GF-D8 (cell line): ENCODE results near the gene NAXE.
A peak's percentile ranks its signal among the peaks of the same experiment; 100 is the strongest.
"Not testable (repeated sequence)": the region's sequence is repeated elsewhere in the genome, so short reads cannot be mapped to it uniquely, and the experiment has no call there.

Experiments
- DNase-seq: peaks from one replicate; lab custom pipeline; 2025; lab: John Stamatoyannopoulos, UW

The NAXE gene

GRCh38 chr1:156623946-156624813, 32.6 kb downstream of the NAXE start:
- DNase-seq, result no peak

GRCh38 chr1:156624814-156625435, 33.3 kb downstream of the NAXE start:
- DNase-seq, result no peak

DNA sequence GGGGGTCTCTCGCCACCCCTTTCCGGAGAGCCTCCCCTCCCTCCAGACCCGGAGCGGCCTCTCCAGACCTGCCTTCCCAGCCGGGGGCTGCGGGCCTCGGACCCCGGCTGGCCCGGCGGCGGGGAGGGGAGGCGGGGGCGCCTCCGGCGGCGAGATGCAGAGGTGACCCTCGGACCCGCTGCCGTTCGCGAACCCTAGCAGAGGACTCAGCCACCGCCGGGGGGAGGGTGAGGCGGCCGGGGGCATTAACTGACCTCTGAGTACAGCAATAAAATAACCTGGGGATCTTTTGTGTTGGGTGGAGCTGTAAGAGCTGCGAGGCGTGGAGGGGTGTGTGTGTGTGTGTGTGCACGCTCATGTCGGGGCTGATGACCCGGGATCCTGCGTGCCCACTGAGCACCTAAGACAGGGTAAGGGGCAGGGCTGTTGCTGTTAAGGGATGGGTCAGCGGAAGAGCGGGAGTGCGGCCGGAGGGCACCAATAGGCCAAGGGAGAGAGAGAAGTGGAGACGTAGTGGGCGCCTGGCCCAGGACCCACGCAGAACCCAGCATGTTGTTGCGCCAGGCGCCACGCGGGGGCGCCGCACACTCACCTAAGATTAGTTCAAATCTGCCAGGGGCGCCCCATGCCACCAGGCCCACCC, 34.0 kb downstream of the NAXE start:
- no peak for DNase-seq

DNA sequence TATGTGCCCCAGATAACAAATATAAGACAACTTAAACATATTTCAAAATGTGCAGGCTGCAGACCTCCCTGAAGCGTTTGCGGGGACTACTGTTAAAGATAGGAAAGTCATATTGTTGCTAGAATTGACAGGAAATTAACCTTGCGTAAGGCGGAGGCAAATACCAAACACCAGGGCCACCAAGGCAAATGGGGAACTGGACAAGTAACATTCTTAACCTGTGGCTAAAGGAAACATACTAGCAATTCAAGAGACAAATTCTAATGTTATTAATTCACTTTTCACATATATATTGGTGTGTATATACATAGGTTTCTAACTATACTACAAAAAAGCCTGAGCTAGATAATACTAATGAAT, 34.5 kb downstream of the NAXE start:
- DNase-seq, result no peak

GRCh38 chr1:156627313-156627880, 35.8 kb downstream of the NAXE start:
- no peak for DNase-seq

DNA sequence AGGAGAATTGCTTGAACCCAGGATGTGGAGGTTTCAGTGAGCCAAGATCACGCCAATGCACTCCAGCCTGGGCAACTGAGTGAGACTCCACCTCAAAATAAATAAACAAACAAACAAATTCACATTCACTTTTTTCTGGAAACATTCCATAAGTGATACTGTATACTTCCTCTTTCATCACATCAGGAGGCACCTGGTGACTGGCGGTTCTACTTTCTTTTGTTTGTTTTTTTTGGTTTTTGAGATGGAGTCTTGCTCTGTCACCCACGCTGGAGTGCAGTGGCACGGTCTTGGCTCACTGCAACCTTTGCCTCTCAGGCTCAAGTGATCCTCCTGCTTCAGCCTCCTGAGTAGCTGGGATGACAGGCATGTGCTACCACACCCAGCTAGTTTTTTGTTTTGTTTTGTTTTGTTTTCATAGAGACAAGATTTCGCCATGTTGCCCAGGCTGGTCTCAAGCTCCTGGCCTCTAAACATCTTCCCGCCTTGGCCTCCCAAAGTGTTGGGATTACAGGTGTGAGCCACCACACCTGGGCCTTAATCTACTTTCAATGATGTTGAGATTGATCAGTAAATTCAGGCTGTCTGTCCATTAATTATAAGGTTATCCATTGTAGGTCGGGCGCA, 38.4 kb downstream of the NAXE start:
- DNase-seq, result no peak

DNA sequence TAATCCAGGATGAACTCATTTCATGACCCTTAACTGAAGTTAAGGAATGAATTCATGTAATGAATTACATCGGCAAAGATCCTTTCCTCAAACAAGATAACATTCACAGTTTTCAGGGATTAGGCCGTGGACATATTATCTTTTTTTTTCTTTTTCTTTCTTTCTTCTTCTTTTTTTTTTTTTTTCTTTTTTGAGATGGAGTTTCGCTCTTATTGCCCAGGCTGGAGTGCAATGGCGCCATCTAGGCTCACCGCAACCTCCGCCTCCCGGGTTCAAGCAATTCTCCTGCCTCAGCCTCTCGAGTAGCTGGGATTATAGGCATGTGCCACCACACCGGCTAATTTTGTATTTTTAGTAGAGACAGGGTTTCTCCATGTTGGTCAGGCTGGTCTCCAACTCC, 39.6 kb downstream of the NAXE start:
- not testable (repeated sequence) for DNase-seq

DNA sequence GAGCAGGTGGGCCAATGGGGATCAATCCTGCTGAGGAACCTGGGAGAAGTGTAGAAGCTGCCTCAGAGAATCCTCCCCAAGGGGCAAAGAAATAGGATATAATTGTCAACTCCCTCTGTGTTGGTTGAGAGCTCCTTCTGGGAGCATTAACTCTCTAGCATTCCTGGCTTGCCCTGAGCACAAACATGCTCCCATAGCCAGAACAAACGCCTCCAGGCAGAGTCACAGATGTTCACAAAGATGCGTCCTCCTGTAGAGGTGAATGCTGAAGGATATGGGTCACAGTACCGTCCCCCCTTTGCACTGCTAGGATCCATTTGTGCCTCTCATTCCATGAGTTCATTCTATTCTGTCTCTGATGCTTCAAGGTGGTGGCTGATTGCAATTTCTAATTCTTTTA, 40.8 kb downstream of the NAXE start:
- no peak for DNase-seq

- no peak for DNase-seq
These were observed 46.8 kb downstream of the NAXE start for GRCh38 chr1:156638189-156638985.

DNA sequence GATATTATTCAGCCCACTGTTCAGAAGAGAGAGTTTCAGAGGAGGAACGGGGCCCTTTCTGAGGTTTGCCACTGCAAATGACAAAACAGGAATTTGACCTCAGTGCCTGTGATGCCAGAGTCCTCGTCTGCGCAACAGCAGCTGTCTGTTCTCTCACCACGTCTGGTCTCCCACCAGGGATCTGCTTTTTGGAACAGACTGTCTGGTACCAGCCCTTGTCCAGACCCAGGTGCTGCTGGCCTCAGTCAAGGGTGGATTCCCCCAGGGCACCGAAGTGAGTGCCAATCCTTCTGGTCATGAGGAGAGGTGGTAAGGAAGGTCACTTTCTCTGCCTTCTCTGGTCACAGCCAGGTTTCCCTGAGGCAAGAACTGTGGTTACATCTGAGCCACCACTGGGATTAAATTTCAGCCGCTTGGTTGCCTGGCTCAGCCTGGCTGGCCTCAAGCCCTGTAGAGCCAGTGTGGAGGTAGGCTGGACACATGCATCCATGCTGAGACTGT, 48.1 kb downstream of the NAXE start:
- DNase-seq, result peak; percentile 3

- no peak for DNase-seq
These were observed 49.5 kb downstream of the NAXE start for GRCh38 chr1:156640842-156641706.

DNA sequence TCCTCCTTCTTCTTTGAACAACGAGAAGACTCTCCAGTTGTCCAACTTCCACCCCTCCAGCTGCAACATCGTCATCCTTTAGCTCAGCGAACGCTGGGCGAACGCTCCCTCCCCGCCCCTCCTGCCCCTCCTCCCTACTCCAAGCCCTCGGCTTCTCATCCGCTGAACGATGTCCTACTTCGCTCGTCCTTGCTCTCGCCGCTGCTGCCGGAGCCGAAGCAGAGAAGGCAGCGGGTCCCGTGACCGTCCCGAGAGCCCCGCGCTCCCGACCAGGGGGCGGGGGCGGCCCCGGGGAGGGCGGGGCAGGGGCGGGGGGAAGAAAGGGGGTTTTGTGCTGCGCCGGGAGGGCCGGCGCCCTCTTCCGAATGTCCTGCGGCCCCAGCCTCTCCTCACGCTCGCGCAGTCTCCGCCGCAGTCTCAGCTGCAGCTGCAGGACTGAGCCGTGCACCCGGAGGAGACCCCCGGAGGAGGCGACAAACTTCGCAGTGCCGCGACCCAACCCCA, 50.2 kb downstream of the NAXE start, which contains the start of gene BCAN:
TSS of gene BCAN (plus strand) at position 357 of the 504 bp plus-strand sequence. CDS start 3,938 bp downstream, outside the sequence.
- no peak for DNase-seq

DNA sequence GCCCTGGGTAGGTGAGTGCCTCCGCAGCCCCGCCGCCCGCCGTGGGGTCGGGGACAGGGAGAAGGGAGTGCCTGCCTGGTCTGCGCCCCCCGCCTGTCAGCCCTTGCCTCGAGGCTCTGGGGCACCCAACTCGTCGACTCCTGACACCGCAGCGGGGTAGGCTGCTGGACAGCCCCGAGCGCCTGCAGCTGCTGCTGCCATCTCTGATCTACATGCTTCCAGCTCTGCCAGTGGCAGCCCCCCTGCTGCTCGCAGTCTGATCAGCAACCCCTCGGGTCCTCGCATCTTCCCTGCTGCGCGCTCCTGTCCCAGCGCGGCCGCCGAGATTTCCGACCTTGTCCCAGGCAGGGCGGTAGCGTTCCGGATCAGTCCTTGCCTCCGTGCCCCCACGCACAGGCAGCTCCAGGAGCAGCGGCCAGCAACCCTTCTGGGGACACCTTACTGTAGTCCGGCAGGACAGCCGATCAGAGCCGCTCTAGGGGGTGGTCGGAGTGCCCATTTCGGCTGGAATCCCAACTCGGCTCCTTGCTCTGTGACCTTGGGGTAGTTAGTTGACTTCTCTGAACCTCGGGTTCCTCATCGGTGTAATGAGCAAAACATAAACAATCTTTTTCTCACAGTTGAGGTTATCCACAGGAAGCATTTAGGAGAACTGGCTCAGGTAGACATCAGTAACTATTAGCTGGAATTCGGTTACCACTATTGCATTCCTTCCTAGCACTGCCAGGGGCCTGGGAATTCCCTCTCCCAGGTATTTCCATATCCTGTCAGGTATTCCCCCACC, 50.9 kb downstream of the NAXE start:
- no peak for DNase-seq

DNA sequence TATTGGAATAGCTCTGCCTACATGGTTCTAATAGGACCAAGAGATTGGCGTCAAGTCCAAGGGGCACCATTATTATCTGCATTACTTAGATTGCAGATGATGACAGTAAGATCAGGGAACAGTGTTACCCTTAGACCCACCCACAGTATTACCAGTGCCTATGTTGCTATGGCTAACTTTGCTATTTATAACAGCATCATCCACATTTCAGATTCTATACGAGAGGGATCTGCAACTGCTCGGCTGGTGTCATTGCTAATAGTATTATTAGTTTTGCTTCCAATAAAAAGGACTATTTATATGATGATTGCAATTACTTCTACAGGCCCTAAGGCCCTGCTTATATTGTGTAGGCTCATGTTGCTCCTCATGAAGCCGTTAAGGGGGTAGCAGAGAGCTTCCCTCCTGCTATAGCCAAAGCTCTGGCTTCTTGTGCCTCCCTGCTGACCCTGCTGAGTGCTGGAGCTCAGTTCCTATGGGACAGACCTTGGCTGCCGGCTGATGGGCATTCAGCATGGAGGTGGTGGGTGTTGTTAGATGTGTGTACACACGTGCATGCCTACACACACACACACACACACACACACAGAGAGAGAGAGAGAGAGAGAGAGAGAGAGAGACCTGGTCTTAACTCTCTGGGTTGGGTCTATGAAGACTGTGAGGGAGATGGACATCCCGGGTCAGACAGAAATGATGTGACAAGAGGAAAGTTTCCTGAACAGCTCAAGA, 51.6 kb downstream of the NAXE start:
- no peak for DNase-seq

DNA sequence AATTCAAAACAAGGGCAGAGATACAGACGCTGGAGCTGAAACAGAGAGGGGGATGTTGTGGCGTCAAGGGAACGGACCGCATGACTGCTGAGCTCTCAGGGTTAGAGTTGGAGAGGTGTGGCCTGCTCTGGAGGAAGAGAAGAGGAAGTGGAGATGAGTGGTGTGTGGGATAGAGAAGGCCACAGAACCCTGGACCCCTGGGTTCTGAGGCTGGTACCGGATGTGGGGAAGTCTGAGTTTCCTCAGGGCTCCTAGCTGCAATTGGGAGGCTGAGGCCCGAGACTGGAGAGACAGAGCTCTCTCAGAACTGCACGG, 52.2 kb downstream of the NAXE start:
- DNase-seq, result peak; percentile 52
